ENCODE data around the gene DOK7. TPM values are rescaled to one million over a fixed set of nuclear protein-coding genes. Genes with fewer than 3 reads are reported as not detected.

DOK7 gene
- total RNA-seq, 1 donor from 2014 or later, result not detected

DNA sequence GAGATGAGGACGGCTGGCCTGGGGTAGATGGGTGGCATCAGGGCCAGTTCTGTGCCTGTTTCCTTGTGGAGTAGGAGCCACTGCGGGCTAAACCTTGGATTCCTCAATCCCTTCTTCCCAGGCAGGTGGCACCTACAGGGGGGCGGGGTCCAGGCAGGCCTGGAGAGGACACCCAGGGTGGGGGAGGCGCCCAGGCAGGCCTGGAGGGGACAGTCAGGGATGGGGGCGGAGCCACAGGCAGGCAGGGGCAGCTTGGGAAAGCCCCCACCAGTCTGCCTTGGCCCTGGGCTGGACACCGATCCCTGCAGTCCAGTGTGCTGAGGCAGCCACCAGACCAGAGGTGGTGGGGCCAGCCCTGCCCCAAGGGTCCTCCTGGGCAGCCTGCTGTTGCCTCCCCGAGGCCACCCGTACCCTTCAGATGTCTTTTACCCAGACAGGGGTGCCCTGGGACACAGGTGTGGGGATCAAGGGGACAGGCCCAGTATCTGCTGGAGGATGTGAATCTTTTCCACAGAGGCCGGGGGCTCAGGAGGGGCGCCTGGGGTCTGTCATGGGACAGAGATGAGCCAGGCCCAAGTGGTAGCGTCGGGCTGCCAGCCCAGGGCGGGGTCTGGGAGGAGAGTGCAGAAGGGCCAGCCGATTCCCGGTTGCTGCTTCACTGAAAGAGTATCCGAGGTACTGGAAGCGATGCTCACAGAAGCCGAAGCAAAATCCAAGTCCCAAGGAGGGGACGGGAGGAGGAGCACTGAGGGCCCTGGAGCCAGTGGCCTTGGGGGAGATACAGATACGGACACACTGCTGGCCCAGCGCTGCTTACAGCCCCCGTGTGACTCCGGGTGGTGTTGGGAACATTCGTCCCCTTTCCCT is 34.6 kb downstream of the DOK7 start:
- H3K4me3 Mint-ChIP-seq, result no peak overlapping the region
- TF ChIP-seq, protein P1, sequence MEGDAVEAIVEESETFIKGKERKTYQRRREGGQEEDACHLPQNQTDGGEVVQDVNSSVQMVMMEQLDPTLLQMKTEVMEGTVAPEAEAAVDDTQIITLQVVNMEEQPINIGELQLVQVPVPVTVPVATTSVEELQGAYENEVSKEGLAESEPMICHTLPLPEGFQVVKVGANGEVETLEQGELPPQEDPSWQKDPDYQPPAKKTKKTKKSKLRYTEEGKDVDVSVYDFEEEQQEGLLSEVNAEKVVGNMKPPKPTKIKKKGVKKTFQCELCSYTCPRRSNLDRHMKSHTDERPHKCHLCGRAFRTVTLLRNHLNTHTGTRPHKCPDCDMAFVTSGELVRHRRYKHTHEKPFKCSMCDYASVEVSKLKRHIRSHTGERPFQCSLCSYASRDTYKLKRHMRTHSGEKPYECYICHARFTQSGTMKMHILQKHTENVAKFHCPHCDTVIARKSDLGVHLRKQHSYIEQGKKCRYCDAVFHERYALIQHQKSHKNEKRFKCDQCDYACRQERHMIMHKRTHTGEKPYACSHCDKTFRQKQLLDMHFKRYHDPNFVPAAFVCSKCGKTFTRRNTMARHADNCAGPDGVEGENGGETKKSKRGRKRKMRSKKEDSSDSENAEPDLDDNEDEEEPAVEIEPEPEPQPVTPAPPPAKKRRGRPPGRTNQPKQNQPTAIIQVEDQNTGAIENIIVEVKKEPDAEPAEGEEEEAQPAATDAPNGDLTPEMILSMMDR (conservative IDR thresholded peaks at IDR 0.05), result no peak
- H3K36me3 Mint-ChIP-seq (ENCODE audit: low read depth), result no peaks in the 10 kb centered on the region
- peaks cover 3% of the 10 kb centered on the region for H3K27me3 Mint-ChIP-seq (ENCODE audit: low read depth)
- DNase-seq (ENCODE audit: low read depth, low spot score), result no peak
- H3K27ac Mint-ChIP-seq (ENCODE audit: unreplicated experiment), result no peak overlapping the region
- peaks cover 5% of the 10 kb centered on the region for H3K4me1 Mint-ChIP-seq
- no peaks in the 10 kb centered on the region for H3K9me3 Mint-ChIP-seq

DNA sequence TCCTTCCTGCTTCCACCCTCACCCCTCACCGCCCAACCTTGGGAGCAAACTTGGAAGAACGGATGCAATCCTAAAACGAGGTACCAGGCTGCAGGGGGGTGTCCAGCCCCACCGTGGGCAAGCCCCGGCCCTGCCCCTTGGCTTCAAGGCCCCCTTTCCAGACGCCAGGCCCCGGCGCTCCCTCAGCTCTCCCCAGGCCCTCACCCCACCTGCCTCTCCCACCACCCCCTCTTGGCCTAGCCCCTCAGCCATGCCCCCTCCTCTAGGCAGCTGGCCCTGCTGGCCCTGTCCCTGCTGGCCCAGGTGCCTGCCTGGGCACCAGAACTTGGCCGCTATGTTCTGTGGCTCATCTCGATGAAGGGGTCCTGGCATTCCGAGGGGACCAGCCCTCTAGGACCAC is 35.3 kb downstream of the DOK7 start:
- H3K4me3 Mint-ChIP-seq, result no peak overlapping the region
- no peak overlapping the region for H3K27ac Mint-ChIP-seq (ENCODE audit: unreplicated experiment)
- H3K27me3 Mint-ChIP-seq (ENCODE audit: low read depth), result peaks cover 3% of the 10 kb centered on the region
- peaks cover 7% of the 10 kb centered on the region for H3K4me1 Mint-ChIP-seq
- TF ChIP-seq, protein P1 (conservative IDR thresholded peaks at IDR 0.05), result no peak
- DNase-seq (ENCODE audit: low read depth, low spot score), result no peak
- no peaks in the 10 kb centered on the region for H3K9me3 Mint-ChIP-seq
- H3K36me3 Mint-ChIP-seq (ENCODE audit: low read depth), result no peaks in the 10 kb centered on the region

DNA sequence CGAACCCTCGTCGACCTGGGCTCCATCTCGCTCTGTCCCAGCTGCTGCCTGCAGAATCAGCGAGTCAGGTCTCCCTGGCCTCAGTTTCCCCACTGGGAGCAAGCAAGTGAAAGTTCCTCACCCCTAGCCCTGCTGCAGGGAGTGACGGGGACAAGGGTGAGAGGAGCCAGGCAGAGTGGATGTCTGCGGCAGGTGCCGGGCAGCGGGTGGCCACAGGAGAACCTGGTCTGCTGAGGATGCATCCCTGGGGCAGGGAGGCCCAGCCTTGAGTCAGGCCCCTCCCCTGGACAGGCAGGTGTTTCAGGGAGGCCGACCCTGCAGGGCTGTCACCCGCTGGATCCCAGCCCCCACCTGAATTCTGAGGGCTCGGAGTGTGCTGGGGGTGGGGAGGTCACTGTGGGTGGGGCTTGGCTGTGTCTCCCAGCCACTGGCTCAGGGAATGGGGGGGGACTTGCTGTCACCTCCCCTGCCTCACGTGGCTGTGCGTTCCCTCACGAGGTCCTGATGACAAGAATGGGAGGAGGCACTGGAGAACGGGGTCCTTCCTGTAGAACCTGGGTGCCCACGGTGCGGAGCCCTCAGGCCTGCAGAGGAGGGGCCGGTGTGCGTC is 35.9 kb downstream of the DOK7 start:
- Mint-ChIP-seq H3K27me3 (ENCODE audit: low read depth) (peaks cover 3% of the 10 kb centered on the region), H3K9me3 (no peaks in the 10 kb centered on the region), H3K4me1 (peaks cover 9% of the 10 kb centered on the region), H3K4me3 (no peak overlapping the region), H3K36me3 (ENCODE audit: low read depth) (no peaks in the 10 kb centered on the region), H3K27ac (ENCODE audit: unreplicated experiment) (no peak overlapping the region)
- DNase-seq (ENCODE audit: low read depth, low spot score), result no peak
- TF ChIP-seq, protein P1 (conservative IDR thresholded peaks at IDR 0.05), result no peak

DNA sequence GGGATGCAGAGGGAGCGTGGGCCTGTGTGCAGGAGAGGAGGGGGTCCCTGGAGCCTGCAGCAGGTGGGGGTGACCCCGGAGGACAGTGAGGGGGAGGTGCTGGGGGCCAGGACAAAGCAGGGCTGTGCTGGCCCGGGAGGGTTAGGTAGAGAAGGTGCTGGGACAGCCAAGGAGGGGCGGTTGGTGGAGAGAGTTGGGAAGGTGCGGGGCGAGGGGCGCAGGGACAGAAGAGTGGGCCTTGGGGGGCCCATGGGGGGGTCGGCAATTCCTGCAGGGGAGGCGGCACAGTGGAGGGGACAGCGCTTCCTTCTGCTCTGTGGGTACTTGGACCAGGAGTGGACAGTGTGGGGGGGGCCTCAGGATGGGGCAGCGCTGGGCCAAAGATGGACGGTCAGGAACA is 36.6 kb downstream of the DOK7 start:
- no peaks in the 10 kb centered on the region for H3K27me3 Mint-ChIP-seq (ENCODE audit: low read depth)
- no peak for DNase-seq (ENCODE audit: low read depth, low spot score)

DNA sequence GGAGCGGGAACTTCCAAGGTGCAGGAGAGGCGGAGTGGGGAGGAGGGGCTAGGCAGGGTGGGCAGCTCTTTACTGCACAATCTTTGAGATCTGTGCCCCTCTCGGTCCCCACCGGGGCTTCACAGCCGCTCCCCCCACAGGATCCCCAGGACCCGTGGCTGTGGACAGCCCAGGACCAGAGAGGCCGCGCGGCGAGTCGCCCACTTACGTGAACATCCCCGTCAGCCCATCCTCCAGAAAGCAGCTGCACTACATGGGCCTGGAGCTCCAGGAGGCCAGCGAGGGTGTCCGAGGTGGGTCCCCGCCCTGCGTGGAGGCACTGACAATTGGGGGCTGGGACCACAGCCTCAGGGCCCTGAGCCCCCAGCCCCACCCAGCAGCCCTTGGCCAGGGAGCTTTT is 37.0 kb downstream of the DOK7 start:
- TF ChIP-seq, protein P1 (conservative IDR thresholded peaks at IDR 0.05), result no peak
- Mint-ChIP-seq H3K27ac (ENCODE audit: unreplicated experiment) (no peak overlapping the region), H3K9me3 (no peaks in the 10 kb centered on the region), H3K36me3 (ENCODE audit: low read depth) (no peaks in the 10 kb centered on the region), H3K4me1 (peaks cover 4% of the 10 kb centered on the region), H3K27me3 (ENCODE audit: low read depth) (no peaks in the 10 kb centered on the region), H3K4me3 (no peak overlapping the region)
- DNase-seq (ENCODE audit: low read depth, low spot score), result no peak

More for the DNA sequence above, 36.6 kb downstream of the DOK7 start:
- no peak overlapping the region for H3K27ac Mint-ChIP-seq (ENCODE audit: unreplicated experiment)
- TF ChIP-seq, protein P1 (conservative IDR thresholded peaks at IDR 0.05), result no peak
- H3K9me3 Mint-ChIP-seq, result no peaks in the 10 kb centered on the region
- H3K36me3 Mint-ChIP-seq (ENCODE audit: low read depth), result no peaks in the 10 kb centered on the region
- H3K4me3 Mint-ChIP-seq, result no peak overlapping the region
- peaks cover 4% of the 10 kb centered on the region for H3K4me1 Mint-ChIP-seq

Measured in neural crest cell (in vitro differentiated cells).